Smooth muscle cell (in vitro differentiated cells): ENCODE data around the gene TFAP2A. TPM values are rescaled to one million over a fixed set of nuclear protein-coding genes. Genes with fewer than 3 reads are reported as not detected.

ENCODE experiments used
- DNase-seq: peaks from one replicate; lab custom pipeline; 2025; ENCODE audit not compliant: unreplicated experiment; lab: John Stamatoyannopoulos, UW
- H2AFZ ChIP-seq: fragments of 200-600 bp; sonication (generic); 2 replicates; pipeline ENCODE4 v1.6.0; 2016; ENCODE audit warnings: antibody characterized with exemption, low read depth, mild to moderate bottlenecking
- H3F3A ChIP-seq: fragments of 200-600 bp; sonication (generic); 2 replicates; pipeline ENCODE4 v1.6.0; 2017; ENCODE audit warnings: antibody characterized with exemption, low read depth
- H3K27ac ChIP-seq: fragments of 200-600 bp; sonication (generic); 2 replicates; pipeline ENCODE4 v1.5.1; 2016; ENCODE audit warnings: low read depth, mild to moderate bottlenecking
- H3K27me3 ChIP-seq: fragments of 200-600 bp; sonication (generic); 2 replicates; pipeline ENCODE4 v1.6.1; 2016; ENCODE audit warnings: low read depth, mild to moderate bottlenecking
- H3K36me3 ChIP-seq: fragments of 200-600 bp; sonication (generic); 2 replicates; pipeline ENCODE4 v1.5.1; 2016; ENCODE audit warnings: low read depth
- H3K4me1 ChIP-seq: fragments of 200-600 bp; sonication (generic); 2 replicates; pipeline ENCODE4 v1.5.1; 2016; ENCODE audit warnings: low read depth
- H3K4me2 ChIP-seq: fragments of 200-600 bp; sonication (generic); 2 replicates; pipeline ENCODE4 v1.6.0; 2016; ENCODE audit warnings: mild to moderate bottlenecking
- H3K4me3 ChIP-seq: fragments of 200-600 bp; sonication (generic); 2 replicates; pipeline ENCODE4 v1.5.1; 2016; ENCODE audit warnings: mild to moderate bottlenecking
- H3K79me2 ChIP-seq: fragments of 200-600 bp; sonication (generic); 2 replicates; pipeline ENCODE4 v1.6.0; 2016; ENCODE audit warnings: low read depth, mild to moderate bottlenecking
- H3K9ac ChIP-seq: fragments of 200-600 bp; sonication (generic); 2 replicates; pipeline ENCODE4 v1.6.0; 2016; ENCODE audit warnings: low read depth
- H3K9me3 ChIP-seq: fragments of 200-600 bp; sonication (generic); replicated peaks from 2 replicates; pipeline ENCODE4 v1.5.1; 2016; ENCODE audit warnings: low read depth
- H4K20me1 ChIP-seq: fragments of 200-600 bp; sonication (generic); 2 replicates; pipeline ENCODE4 v1.6.0; 2016; ENCODE audit warnings: low read depth
- WGBS: methylation state at CpG from one replicate; pipeline ENCODE4 v1.1.7; 2016; ENCODE audit warnings: low lambda C conversion rate; 5-methylcytosine and 5-hydroxymethylcytosine counted together
- polyA plus RNA-seq: library from polyadenylated mRNA; unstranded; fragments of >200 nt; fragmentation: Nextera tagmentation; extraction: Ambion mirVana; gene quantifications from 2 replicates; pipeline ENCODE4 v1.2.1, GENCODE V29; 2016
- total RNA-seq: library from RNA; depleted of rRNA; stranded (reverse); fragments of >200 nt; gene quantifications from 2 replicates; pipeline ENCODE4 v1.2.3, GENCODE V29; 2014
- TF ChIP-seq, protein P1 (sequence below): fragments of 200-600 bp; sonication (generic); IDR thresholded peaks from 2 replicates; pipeline ENCODE4 v1.5.1; 2017; ENCODE audit warnings: borderline replicate concordance, mild to moderate bottlenecking, antibody characterized with exemption; ENCODE audit not compliant: insufficient read depth, poor library complexity, severe bottlenecking

The TFAP2A gene
- total and polyA plus RNA-seq, 2 experiments from 2014 or later, result 10.1 to 13.6 TPM

DNA sequence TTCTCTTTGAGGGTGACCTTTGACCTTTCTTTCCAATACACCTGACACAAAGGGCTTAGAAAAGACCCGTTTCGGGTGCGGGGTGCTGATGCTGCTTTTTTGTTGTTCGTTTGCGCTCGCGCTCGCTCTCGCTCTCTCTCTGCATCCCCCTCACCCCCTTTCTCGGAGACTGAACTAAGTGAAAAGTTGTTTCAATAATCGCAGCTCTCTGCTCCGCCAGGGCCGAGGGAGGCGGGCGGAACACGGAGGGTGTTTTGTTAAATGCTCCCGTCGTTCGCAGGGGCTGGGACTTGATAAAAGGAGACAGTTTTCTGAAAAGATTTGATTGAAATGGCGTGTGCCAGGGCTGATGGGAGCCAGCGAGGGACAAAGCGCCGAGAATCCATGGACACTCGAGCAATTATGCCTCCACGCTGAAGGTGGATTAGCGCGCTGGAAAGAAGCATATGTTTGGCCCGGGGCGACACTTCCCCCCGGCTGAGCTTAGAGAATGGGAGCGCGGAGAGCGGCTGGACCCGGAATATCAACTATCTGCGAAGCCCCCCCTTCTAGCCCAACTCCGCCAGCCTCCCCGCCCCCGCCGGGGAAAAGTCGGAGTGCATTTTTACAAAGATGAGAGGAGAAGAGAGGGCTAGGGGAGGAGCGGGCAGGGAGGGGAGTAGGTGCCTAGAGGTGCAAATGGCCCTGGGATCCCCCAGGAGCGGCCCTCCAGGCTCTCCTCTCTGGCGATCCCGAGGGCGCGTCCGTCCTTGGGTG is 25.0 kb downstream of the TFAP2A start:
- no peak for DNase-seq
- no peak overlapping the region for H3K27ac ChIP-seq
- TF ChIP-seq, protein P1, sequence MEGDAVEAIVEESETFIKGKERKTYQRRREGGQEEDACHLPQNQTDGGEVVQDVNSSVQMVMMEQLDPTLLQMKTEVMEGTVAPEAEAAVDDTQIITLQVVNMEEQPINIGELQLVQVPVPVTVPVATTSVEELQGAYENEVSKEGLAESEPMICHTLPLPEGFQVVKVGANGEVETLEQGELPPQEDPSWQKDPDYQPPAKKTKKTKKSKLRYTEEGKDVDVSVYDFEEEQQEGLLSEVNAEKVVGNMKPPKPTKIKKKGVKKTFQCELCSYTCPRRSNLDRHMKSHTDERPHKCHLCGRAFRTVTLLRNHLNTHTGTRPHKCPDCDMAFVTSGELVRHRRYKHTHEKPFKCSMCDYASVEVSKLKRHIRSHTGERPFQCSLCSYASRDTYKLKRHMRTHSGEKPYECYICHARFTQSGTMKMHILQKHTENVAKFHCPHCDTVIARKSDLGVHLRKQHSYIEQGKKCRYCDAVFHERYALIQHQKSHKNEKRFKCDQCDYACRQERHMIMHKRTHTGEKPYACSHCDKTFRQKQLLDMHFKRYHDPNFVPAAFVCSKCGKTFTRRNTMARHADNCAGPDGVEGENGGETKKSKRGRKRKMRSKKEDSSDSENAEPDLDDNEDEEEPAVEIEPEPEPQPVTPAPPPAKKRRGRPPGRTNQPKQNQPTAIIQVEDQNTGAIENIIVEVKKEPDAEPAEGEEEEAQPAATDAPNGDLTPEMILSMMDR, result no peak
- H3K4me2 ChIP-seq, result peak overlapping the region; percentile 82
- no peaks in the 10 kb centered on the region for H3K9me3 ChIP-seq
- H3K79me2 ChIP-seq, result no peaks in the 10 kb centered on the region
- peak overlapping the region; percentile 29 for H3K4me3 ChIP-seq
- H3K27me3 ChIP-seq, result peaks cover 100% of the 10 kb centered on the region
- 3% methylated on average over 46 of the region's 47 CpGs for WGBS
- peaks cover 12% of the 10 kb centered on the region for H3K4me1 ChIP-seq
- H3F3A ChIP-seq, result no peaks in the 10 kb centered on the region
- no peak overlapping the region for H3K9ac ChIP-seq
- no peak overlapping the region for H2AFZ ChIP-seq
- no peaks in the 10 kb centered on the region for H3K36me3 ChIP-seq
- no peaks in the 10 kb centered on the region for H4K20me1 ChIP-seq

GRCh38 chr6:10386756-10387654 is 27.9 kb downstream of the TFAP2A start:
- Histone ChIP-seq H3K4me3 (no peak overlapping the region), H3K4me1 (peaks cover 25% of the 10 kb centered on the region), H3K36me3 (no peaks in the 10 kb centered on the region), H3K9me3 (no peaks in the 10 kb centered on the region), H3K4me2 (no peak overlapping the region), H2AFZ (no peak overlapping the region), H3K79me2 (no peaks in the 10 kb centered on the region), H3F3A (no peaks in the 10 kb centered on the region), H4K20me1 (no peaks in the 10 kb centered on the region), H3K9ac (no peak overlapping the region), H3K27me3 (peaks cover 100% of the 10 kb centered on the region), H3K27ac (no peak overlapping the region)
- DNase-seq, result no peak
- 19% methylated on average over 8 of the region's 8 CpGs for WGBS
- TF ChIP-seq, protein P1, result no peak

- Histone ChIP-seq H3F3A (no peaks in the 10 kb centered on the region), H3K4me2 (no peak overlapping the region), H2AFZ (no peak overlapping the region), H3K27ac (no peak overlapping the region), H3K4me3 (no peak overlapping the region), H3K27me3 (peaks cover 100% of the 10 kb centered on the region), H3K4me1 (peaks cover 28% of the 10 kb centered on the region), H4K20me1 (no peaks in the 10 kb centered on the region), H3K36me3 (no peaks in the 10 kb centered on the region), H3K9ac (no peak overlapping the region), H3K79me2 (no peaks in the 10 kb centered on the region), H3K9me3 (no peaks in the 10 kb centered on the region)
- DNase-seq, result no peak
- TF ChIP-seq, protein P1, result no peak
- WGBS, result 21% methylated on average over 2 of the region's 2 CpGs
Observed at GRCh38 chr6:10386220-10386619, 28.7 kb downstream of the TFAP2A start.
